Measurements from ENCODE around the gene LMAN2. TPM values are rescaled to one million over a fixed set of nuclear protein-coding genes. Genes with fewer than 3 reads are reported as not detected.

Gene LMAN2
- total and polyA plus RNA-seq, 2 experiments from 2014 or later: 153 to 227 TPM

GRCh38 chr5:177355162-177355867, 3.8 kb upstream of the LMAN2 start:
- ATAC-seq (no peak), DNase-seq (ENCODE audit: low spot score) (no peak)
- Mint-ChIP-seq H3K4me1 (peaks cover 12% of the 10 kb centered on the region), H3K27ac (no peak overlapping the region), H3K9me3 (no peaks in the 10 kb centered on the region; the same call in 2 of the 3 replicates), H3K36me3 (ENCODE audit: low read depth) (no peaks in the 10 kb centered on the region), H3K4me3 (no peak overlapping the region), H3K27me3 (ENCODE audit: insufficient read depth, low read depth, poor library complexity) (peaks cover 16% of the 10 kb centered on the region)
- Histone ChIP-seq H3K27ac (ENCODE audit: low read depth) (no peak overlapping the region), H3K4me2 (no peak overlapping the region), H3K4me3 (no peak overlapping the region), H3K9me2 (ENCODE audit: insufficient read depth) (peaks cover 4% of the 10 kb centered on the region; the same call in 1 of the 2 replicates), H3K27me3 (ENCODE audit: insufficient read depth) (no peaks in the 10 kb centered on the region; the same call in 1 of the 2 replicates), H3K36me3 (ENCODE audit: insufficient read depth) (no peaks in the 10 kb centered on the region), H2AFZ (no peak overlapping the region), H3K79me2 (replicated peaks; ENCODE audit: insufficient read depth) (peaks cover 11% of the 10 kb centered on the region), H4K20me1 (replicated peaks; ENCODE audit: insufficient read depth) (no peaks in the 10 kb centered on the region; the same call in 1 of the 2 replicates), H3K4me1 (ENCODE audit: insufficient read depth) (peaks cover 5% of the 10 kb centered on the region), H3F3A (replicated peaks; ENCODE audit: low read depth) (0 out of 2 replicates have a peak, but pooled peaks cover 6% of the 10 kb centered on the region)
- TF ChIP-seq NANOG (IDR thresholded peaks at IDR 0.05; ENCODE audit: borderline replicate concordance): no peak

- H3K27ac ChIP-seq (ENCODE audit: low read depth): no peak overlapping the region
- no peak overlapping the region; the same call in 2 of the 3 replicates for H3K4me3 Mint-ChIP-seq
- DNase-seq (ENCODE audit: low spot score) (no peak), ATAC-seq (no peak)
- H3K27me3 Mint-ChIP-seq (ENCODE audit: insufficient read depth, low read depth, poor library complexity): peaks cover 18% of the 10 kb centered on the region
- peaks cover 4% of the 10 kb centered on the region; the same call in 1 of the 2 replicates for H3K9me2 ChIP-seq (ENCODE audit: insufficient read depth)
- H4K20me1 ChIP-seq (replicated peaks; ENCODE audit: insufficient read depth): no peaks in the 10 kb centered on the region; the same call in 1 of the 2 replicates
- no peaks in the 10 kb centered on the region; the same call in 1 of the 2 replicates for H3K27me3 ChIP-seq (ENCODE audit: insufficient read depth)
- H3K36me3 ChIP-seq (ENCODE audit: insufficient read depth): peaks cover 3% of the 10 kb centered on the region; the same call in 1 of the 2 replicates
- no peak overlapping the region for H3K27ac Mint-ChIP-seq
- H3K79me2 ChIP-seq (replicated peaks; ENCODE audit: insufficient read depth): peaks cover 17% of the 10 kb centered on the region
- no peak overlapping the region for H2AFZ ChIP-seq
- peaks cover 17% of the 10 kb centered on the region for H3K4me1 Mint-ChIP-seq
- H3K4me1 ChIP-seq (ENCODE audit: insufficient read depth): peaks cover 6% of the 10 kb centered on the region
- no peak overlapping the region for H3K4me2 ChIP-seq
- H3K36me3 Mint-ChIP-seq (ENCODE audit: low read depth): peaks cover 4% of the 10 kb centered on the region; the same call in 2 of the 3 replicates
- H3F3A ChIP-seq (replicated peaks; ENCODE audit: low read depth): 0 out of 2 replicates have a peak, but pooled peaks cover 6% of the 10 kb centered on the region
- H3K4me3 ChIP-seq: no peak overlapping the region
- no peaks in the 10 kb centered on the region; the same call in 2 of the 3 replicates for H3K9me3 Mint-ChIP-seq
- TF ChIP-seq, protein P1, sequence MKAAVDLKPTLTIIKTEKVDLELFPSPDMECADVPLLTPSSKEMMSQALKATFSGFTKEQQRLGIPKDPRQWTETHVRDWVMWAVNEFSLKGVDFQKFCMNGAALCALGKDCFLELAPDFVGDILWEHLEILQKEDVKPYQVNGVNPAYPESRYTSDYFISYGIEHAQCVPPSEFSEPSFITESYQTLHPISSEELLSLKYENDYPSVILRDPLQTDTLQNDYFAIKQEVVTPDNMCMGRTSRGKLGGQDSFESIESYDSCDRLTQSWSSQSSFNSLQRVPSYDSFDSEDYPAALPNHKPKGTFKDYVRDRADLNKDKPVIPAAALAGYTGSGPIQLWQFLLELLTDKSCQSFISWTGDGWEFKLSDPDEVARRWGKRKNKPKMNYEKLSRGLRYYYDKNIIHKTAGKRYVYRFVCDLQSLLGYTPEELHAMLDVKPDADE (IDR thresholded peaks at IDR 0.05): no peak
- TF ChIP-seq, protein P2, sequence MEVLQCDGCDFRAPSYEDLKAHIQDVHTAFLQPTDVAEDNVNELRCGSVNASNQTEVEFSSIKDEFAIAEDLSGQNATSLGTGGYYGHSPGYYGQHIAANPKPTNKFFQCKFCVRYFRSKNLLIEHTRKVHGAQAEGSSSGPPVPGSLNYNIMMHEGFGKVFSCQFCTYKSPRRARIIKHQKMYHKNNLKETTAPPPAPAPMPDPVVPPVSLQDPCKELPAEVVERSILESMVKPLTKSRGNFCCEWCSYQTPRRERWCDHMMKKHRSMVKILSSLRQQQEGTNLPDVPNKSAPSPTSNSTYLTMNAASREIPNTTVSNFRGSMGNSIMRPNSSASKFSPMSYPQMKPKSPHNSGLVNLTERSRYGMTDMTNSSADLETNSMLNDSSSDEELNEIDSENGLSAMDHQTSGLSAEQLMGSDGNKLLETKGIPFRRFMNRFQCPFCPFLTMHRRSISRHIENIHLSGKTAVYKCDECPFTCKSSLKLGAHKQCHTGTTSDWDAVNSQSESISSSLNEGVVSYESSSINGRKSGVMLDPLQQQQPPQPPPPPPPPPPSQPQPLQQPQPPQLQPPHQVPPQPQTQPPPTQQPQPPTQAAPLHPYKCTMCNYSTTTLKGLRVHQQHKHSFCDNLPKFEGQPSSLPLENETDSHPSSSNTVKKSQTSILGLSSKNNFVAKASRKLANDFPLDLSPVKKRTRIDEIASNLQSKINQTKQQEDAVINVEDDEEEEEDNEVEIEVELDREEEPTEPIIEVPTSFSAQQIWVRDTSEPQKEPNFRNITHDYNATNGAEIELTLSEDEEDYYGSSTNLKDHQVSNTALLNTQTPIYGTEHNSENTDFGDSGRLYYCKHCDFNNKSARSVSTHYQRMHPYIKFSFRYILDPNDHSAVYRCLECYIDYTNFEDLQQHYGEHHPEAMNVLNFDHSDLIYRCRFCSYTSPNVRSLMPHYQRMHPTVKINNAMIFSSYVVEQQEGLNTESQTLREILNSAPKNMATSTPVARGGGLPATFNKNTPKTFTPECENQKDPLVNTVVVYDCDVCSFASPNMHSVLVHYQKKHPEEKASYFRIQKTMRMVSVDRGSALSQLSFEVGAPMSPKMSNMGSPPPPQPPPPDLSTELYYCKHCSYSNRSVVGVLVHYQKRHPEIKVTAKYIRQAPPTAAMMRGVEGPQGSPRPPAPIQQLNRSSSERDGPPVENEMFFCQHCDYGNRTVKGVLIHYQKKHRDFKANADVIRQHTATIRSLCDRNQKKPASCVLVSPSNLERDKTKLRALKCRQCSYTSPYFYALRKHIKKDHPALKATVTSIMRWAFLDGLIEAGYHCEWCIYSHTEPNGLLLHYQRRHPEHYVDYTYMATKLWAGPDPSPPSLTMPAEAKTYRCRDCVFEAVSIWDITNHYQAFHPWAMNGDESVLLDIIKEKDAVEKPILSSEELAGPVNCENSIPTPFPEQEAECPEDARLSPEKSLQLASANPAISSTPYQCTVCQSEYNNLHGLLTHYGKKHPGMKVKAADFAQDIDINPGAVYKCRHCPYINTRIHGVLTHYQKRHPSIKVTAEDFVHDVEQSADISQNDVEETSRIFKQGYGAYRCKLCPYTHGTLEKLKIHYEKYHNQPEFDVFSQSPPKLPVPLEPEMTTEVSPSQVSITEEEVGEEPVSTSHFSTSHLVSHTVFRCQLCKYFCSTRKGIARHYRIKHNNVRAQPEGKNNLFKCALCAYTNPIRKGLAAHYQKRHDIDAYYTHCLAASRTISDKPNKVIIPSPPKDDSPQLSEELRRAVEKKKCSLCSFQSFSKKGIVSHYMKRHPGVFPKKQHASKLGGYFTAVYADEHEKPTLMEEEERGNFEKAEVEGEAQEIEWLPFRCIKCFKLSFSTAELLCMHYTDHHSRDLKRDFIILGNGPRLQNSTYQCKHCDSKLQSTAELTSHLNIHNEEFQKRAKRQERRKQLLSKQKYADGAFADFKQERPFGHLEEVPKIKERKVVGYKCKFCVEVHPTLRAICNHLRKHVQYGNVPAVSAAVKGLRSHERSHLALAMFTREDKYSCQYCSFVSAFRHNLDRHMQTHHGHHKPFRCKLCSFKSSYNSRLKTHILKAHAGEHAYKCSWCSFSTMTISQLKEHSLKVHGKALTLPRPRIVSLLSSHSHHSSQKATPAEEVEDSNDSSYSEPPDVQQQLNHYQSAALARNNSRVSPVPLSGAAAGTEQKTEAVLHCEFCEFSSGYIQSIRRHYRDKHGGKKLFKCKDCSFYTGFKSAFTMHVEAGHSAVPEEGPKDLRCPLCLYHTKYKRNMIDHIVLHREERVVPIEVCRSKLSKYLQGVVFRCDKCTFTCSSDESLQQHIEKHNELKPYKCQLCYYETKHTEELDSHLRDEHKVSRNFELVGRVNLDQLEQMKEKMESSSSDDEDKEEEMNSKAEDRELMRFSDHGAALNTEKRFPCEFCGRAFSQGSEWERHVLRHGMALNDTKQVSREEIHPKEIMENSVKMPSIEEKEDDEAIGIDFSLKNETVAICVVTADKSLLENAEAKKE (CRISPR knock-in tag; IDR thresholded peaks at IDR 0.05): no peak
- TF ChIP-seq EZH2 (IDR thresholded peaks at IDR 0.05; ENCODE audit: low read depth, unreplicated experiment) (no peak), NANOG (IDR thresholded peaks at IDR 0.05; ENCODE audit: borderline replicate concordance) (no peak), ZNF331 (CRISPR knock-in tag; IDR thresholded peaks at IDR 0.05; ENCODE audit: low read depth) (no peak), STAT1 (IDR thresholded peaks at IDR 0.05; ENCODE audit: unreplicated experiment) (no peak), ZNF114 (CRISPR knock-in tag; IDR thresholded peaks at IDR 0.05) (no peak), POLR2AphosphoS5 (IDR thresholded peaks at IDR 0.05; ENCODE audit: low read depth) (no peak), EZH2phosphoT487 (IDR thresholded peaks at IDR 0.05; ENCODE audit: unreplicated experiment) (no peak), CREB1 (CRISPR knock-in tag; IDR thresholded peaks at IDR 0.05; ENCODE audit: low read depth) (no peak)
Observed at GRCh38 chr5:177354711-177355110, 3.2 kb upstream of the LMAN2 start.

All from GM23338 (cell line).